Thyroid gland (tissue), 4 donors: ENCODE results near the gene CAPN14.

Experiments used
- POLR2A ChIP-seq, 2 donors: fragments of 450-650 bp; IDR thresholded peaks; one replicate each; pipeline ENCODE4 v1.6.1; 2017; ENCODE audit warnings: antibody characterized with exemption in 2 of 2, mild to moderate bottlenecking in 2 of 2, moderate library complexity in 1 of 2
- TF ChIP-seq, protein P1 (sequence below), 6 experiments: fragments of 200-600 bp in 3 of 6; fragments of 450-650 bp in 3 of 6; sonication (generic) in 3 of 6; IDR thresholded peaks; one replicate each; pipeline ENCODE4 v1.5.1; 2016 to 2019; ENCODE audit warnings: antibody characterized with exemption in 6 of 6, mild to moderate bottlenecking in 2 of 6, inconsistent platforms in 1 of 6, moderate library complexity in 1 of 6

DNA sequence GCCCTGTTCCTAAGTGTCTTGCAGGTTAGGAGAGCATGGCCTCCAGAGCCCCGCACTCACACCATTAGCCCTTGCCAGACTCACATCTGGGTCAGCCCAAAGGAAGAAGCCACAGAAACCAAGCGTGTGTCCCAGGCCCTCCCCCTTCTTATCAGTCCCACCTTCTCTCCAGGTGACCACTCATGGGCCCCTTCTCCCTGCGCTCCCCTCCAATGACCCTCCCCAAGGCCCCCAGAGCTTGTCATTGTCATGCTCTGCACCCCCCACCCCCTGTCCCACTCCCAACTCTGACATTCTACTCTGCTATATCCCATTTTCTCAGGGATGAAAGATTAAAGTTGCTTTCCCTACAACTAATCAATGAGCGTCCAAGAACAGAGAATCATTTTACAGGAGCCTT, 30.1 kb downstream of the CAPN14 start:
- TF ChIP-seq, protein P1, sequence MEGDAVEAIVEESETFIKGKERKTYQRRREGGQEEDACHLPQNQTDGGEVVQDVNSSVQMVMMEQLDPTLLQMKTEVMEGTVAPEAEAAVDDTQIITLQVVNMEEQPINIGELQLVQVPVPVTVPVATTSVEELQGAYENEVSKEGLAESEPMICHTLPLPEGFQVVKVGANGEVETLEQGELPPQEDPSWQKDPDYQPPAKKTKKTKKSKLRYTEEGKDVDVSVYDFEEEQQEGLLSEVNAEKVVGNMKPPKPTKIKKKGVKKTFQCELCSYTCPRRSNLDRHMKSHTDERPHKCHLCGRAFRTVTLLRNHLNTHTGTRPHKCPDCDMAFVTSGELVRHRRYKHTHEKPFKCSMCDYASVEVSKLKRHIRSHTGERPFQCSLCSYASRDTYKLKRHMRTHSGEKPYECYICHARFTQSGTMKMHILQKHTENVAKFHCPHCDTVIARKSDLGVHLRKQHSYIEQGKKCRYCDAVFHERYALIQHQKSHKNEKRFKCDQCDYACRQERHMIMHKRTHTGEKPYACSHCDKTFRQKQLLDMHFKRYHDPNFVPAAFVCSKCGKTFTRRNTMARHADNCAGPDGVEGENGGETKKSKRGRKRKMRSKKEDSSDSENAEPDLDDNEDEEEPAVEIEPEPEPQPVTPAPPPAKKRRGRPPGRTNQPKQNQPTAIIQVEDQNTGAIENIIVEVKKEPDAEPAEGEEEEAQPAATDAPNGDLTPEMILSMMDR (IDR thresholded peaks at IDR 0.05): no peak
- no peak for TF ChIP-seq POLR2A (IDR thresholded peaks at IDR 0.05)
